Measurements from ENCODE around the gene PPCS.

Gene PPCS

GRCh38 chr1:42456010-42456753 is at the start of gene PPCS, which contains the start of gene ZMYND12:
TSS of gene PPCS (plus strand) at chr1:42456543. CDS start at chr1:42456566, 23 bp downstream.
TSS of gene ZMYND12 (minus strand) at chr1:42456022. CDS start at chr1:42455997, 25 bp downstream.
- peak; percentile 96 for DNase-seq

GRCh38 chr1:42414551-42415496 is 41.5 kb upstream of the PPCS start:
- no peak for DNase-seq

GRCh38 chr1:42417166-42417565 is 39.2 kb upstream of the PPCS start:
- DNase-seq = no peak

GRCh38 chr1:42418516-42418915 is 37.8 kb upstream of the PPCS start:
- DNase-seq = no peak

GRCh38 chr1:42419126-42419821 is 37.1 kb upstream of the PPCS start:
- DNase-seq = no peak

GRCh38 chr1:42420121-42420520 is 36.2 kb upstream of the PPCS start:
- DNase-seq = no peak

- no peak for DNase-seq
These were observed 35.3 kb upstream of the PPCS start for GRCh38 chr1:42420911-42421585.

- DNase-seq = no peak
These were observed 33.6 kb upstream of the PPCS start for GRCh38 chr1:42422737-42423136.

- DNase-seq = no peak
These were observed 32.7 kb upstream of the PPCS start for GRCh38 chr1:42423681-42424080.

GRCh38 chr1:42424201-42424600 is 32.1 kb upstream of the PPCS start:
- DNase-seq = no peak

- DNase-seq = no peak
These were observed 29.1 kb upstream of the PPCS start for GRCh38 chr1:42427240-42427639.

- DNase-seq = no peak
These were observed 26.7 kb upstream of the PPCS start for GRCh38 chr1:42429603-42430002.

GRCh38 chr1:42430286-42431135 is 25.8 kb upstream of the PPCS start:
- no peak for DNase-seq

GRCh38 chr1:42431514-42431913 is 24.8 kb upstream of the PPCS start:
- no peak for DNase-seq

GRCh38 chr1:42432714-42433113 is 23.6 kb upstream of the PPCS start:
- DNase-seq = no peak

GRCh38 chr1:42433369-42433768 is 23.0 kb upstream of the PPCS start:
- no peak for DNase-seq

GRCh38 chr1:42434340-42434739 is 22.0 kb upstream of the PPCS start:
- no peak for DNase-seq

GRCh38 chr1:42439940-42440339 is 16.4 kb upstream of the PPCS start:
- no peak for DNase-seq

GRCh38 chr1:42442662-42443061 is 13.7 kb upstream of the PPCS start:
- no peak for DNase-seq

GRCh38 chr1:42449256-42449655 is 7.1 kb upstream of the PPCS start:
- no peak for DNase-seq

- DNase-seq = no peak
These were observed 6.3 kb upstream of the PPCS start for GRCh38 chr1:42450061-42450460.

- DNase-seq = no peak
These were observed 3.0 kb upstream of the PPCS start for GRCh38 chr1:42453386-42453785.

All from activated CD8-positive, alpha-beta memory T cell treated with anti-CD3 and anti-CD28 coated beads for 24 hours (primary cell).